Measurements from ENCODE around the gene COL5A3. TPM values are rescaled to one million over a fixed set of nuclear protein-coding genes. Genes with fewer than 3 reads are reported as not detected.

Gene COL5A3
- polyA plus RNA-seq, 1 experiment, result 24.9 TPM

DNA sequence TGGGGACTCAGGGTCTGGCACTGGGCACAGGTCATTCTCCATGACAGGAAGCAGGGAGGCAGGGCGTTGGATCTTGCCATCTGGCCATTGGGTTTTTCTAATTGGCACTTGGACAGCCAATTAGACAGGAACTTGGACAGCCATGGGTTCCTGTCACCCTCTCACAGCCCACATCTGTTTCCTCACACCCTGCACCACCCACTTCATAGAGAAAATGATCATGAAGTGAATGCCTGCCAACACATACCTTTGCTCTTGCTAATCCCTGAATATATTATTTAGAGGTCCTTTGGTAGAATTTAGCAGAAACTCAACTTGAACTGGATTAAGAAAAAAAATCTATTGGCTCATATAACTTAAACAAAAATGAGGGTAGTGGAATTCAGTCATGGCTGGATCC lies 69.1 kb downstream of the COL5A3 start:
- Histone ChIP-seq H3K27me3 (ENCODE audit: control insufficient read depth, insufficient read depth, low read length) (peaks cover 3% of the 10 kb centered on the region; the same call in 1 of the 2 replicates), H3K4me3 (ENCODE audit: low read depth, low read length) (no peak overlapping the region), H3K36me3 (ENCODE audit: control insufficient read depth, insufficient read depth, low read length) (no peaks in the 10 kb centered on the region)
- DNase-seq (ENCODE audit: low read depth), result no peak
- TF ChIP-seq, protein P1, sequence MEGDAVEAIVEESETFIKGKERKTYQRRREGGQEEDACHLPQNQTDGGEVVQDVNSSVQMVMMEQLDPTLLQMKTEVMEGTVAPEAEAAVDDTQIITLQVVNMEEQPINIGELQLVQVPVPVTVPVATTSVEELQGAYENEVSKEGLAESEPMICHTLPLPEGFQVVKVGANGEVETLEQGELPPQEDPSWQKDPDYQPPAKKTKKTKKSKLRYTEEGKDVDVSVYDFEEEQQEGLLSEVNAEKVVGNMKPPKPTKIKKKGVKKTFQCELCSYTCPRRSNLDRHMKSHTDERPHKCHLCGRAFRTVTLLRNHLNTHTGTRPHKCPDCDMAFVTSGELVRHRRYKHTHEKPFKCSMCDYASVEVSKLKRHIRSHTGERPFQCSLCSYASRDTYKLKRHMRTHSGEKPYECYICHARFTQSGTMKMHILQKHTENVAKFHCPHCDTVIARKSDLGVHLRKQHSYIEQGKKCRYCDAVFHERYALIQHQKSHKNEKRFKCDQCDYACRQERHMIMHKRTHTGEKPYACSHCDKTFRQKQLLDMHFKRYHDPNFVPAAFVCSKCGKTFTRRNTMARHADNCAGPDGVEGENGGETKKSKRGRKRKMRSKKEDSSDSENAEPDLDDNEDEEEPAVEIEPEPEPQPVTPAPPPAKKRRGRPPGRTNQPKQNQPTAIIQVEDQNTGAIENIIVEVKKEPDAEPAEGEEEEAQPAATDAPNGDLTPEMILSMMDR (IDR thresholded peaks at IDR 0.05; ENCODE audit: insufficient read depth, low read depth, low read length), result no peak
- ChIA-PET CTCF (interaction anchor here (1.4 to 4.4 kb wide), 3 partner anchors 11 to 60 kb away, joined by 4 to 31 read pairs (median 7); no protein-coding TSS in a partner anchor), POLR2A (no interaction called here)

DNA sequence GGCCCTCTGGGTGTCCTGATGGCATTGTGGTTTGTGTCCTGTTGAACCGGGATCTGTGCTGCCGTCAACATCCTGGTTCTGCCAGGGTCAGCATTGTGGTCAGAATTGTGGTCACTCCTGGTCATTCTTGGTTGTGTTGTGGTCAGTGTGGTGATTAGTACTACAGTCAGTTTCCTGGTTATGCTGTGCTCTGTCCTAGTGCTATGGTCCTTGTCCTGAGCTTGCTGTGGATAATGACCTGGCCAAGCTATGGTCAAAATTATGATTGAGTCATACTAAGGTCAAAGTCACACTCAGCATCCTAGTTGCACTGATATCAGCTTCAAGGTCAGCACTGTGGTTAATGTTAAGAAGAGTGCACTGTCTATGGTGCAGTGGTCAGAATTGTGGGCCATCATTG lies 69.5 kb downstream of the COL5A3 start:
- H3K36me3 ChIP-seq (ENCODE audit: control insufficient read depth, insufficient read depth, low read length), result no peaks in the 10 kb centered on the region
- POLR2A ChIA-PET, result no interaction called here
- TF ChIP-seq, protein P1 (IDR thresholded peaks at IDR 0.05; ENCODE audit: insufficient read depth, low read depth, low read length), result no peak
- peaks cover 3% of the 10 kb centered on the region; the same call in 1 of the 2 replicates for H3K27me3 ChIP-seq (ENCODE audit: control insufficient read depth, insufficient read depth, low read length)
- DNase-seq (ENCODE audit: low read depth), result no peak
- CTCF ChIA-PET, result interaction anchor here (1.4 to 4.4 kb wide), 3 partner anchors 10 to 60 kb away, joined by 4 to 31 read pairs (median 7); no protein-coding TSS in a partner anchor
- H3K4me3 ChIP-seq (ENCODE audit: low read depth, low read length), result no peak overlapping the region

DNA sequence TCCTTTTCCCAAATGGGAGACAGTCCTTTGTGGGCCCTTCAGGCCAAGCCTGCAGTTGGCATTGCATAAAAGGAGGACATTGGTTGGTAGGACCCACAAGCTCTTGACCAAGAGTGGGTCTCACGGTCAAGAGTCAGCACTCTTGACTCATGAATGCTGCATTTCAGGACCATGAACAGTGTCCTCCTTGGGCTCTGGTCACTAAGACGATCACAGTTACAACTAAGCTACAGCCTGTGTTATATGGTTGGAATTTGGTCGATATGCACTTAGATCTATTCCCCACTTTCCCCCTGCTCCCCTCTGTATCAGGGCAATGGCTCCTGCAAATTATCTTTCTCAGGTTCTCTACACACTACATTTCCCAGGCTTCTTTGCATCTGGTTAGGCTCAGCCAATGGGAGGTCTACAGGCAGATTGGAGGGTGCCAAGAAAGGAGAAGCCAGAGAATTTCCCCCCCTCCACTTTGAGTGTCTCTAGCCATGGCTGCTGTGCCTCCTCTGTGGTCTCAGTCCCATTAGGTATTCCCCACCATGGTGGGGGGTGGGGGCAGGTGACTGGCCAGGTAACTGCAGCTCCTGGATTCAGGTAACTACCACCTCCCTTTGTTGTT lies 70.9 kb downstream of the COL5A3 start:
- CTCF ChIA-PET, result interaction anchor here (1.2 to 4.4 kb wide), 6 partner anchors 9 to 90 kb away, joined by 3 to 31 read pairs (median 5); no protein-coding TSS in a partner anchor
- POLR2A ChIA-PET, result interaction anchor here (0.6 kb wide), 1 partner anchor 73 kb away, joined by 3 read pairs; no protein-coding TSS in a partner anchor
- peaks cover 14% of the 10 kb centered on the region for H3K27me3 ChIP-seq (ENCODE audit: control insufficient read depth, insufficient read depth, low read length)
- H3K4me3 ChIP-seq (ENCODE audit: low read depth, low read length), result no peak overlapping the region
- H3K36me3 ChIP-seq (ENCODE audit: control insufficient read depth, insufficient read depth, low read length), result no peaks in the 10 kb centered on the region
- TF ChIP-seq, protein P1 (IDR thresholded peaks at IDR 0.05; ENCODE audit: insufficient read depth, low read depth, low read length), result no peak
- no peak for DNase-seq (ENCODE audit: low read depth)

DNA sequence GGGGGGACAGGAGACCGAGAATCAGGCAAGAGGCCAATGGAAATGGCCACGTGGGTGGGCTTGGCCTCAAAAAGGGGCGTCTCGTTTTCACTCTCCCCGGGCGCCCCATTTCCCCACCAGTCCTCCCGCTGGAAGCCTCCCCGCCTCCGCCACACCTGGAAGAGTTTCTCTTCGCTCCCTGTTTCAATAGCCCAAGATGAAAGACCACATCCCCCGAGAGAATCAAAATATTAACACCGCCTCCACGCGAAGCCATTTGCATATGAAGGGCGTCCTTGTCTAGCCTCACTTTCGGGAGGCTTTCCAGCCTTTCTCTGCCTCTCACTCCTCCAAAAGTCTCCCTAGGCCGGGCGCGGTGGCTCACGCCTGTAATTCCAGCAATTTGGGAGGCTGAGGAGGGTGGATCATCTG lies 73.3 kb downstream of the COL5A3 start:
- POLR2A ChIA-PET, result no interaction called here
- no peak overlapping the region for H3K4me3 ChIP-seq (ENCODE audit: low read depth, low read length)
- TF ChIP-seq, protein P1 (IDR thresholded peaks at IDR 0.05; ENCODE audit: insufficient read depth, low read depth, low read length), result no peak
- H3K36me3 ChIP-seq (ENCODE audit: control insufficient read depth, insufficient read depth, low read length), result no peaks in the 10 kb centered on the region
- CTCF ChIA-PET, result no interaction called here
- no peak for DNase-seq (ENCODE audit: low read depth)
- H3K27me3 ChIP-seq (ENCODE audit: control insufficient read depth, insufficient read depth, low read length), result peaks cover 16% of the 10 kb centered on the region

DNA sequence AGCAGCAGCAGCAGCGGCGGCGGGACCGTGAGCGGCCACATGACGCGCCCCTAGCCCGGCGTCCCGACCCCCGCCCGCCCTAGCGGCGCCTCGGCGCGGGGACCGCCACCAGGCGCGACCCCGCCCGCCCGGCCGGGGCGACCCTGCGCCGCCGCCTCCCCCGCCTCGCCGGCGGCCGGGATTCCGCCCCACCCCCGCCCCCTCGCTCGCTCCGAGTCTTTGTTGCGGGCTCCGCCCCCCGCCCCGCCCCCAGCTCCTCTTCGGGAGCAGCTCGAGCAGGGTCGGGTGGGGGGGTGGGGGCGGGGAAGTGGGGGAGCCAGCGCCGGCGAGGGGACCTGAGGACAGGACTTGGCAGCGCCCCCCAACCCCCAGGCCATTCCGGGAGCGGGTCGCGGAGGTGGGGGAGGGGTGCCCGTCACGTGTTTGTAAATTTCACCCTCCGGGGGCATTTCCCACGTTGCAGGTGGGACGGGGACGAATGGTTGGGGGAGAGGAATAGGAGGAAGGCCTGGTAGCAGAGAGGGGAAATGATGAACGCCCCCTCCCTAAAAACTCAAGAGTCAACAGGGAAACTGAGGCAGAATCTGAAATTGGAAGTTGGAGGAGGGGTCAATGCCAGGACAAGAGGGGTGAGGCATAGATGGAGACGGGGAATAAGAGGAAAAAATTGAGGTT lies 73.8 kb downstream of the COL5A3 start, which contains the start of gene OLFM2:
Gene OLFM2 (minus strand): TSS at position 190 of the 675 bp plus-strand sequence. CDS start 149 bp downstream, at position 41.
- Histone ChIP-seq H3K4me3 (ENCODE audit: low read depth, low read length) (peak within 1 kb of the TSS; percentile 42), H3K36me3 (ENCODE audit: control insufficient read depth, insufficient read depth, low read length) (no peaks in the 10 kb centered on the region), H3K27me3 (ENCODE audit: control insufficient read depth, insufficient read depth, low read length) (peaks cover 18% of the 10 kb centered on the region)
- TF ChIP-seq, protein P1 (IDR thresholded peaks at IDR 0.05; ENCODE audit: insufficient read depth, low read depth, low read length), result no peak
- CTCF ChIA-PET, result interaction anchor here (1.9 kb wide), 1 partner anchor 91 kb away, joined by 17 read pairs; no protein-coding TSS in a partner anchor
- POLR2A ChIA-PET, result interaction anchor here (0.6 kb wide), 1 partner anchor 72 kb away, joined by 4 read pairs; no protein-coding TSS in a partner anchor
- DNase-seq (ENCODE audit: low read depth), result no peak
